UCSD-AML1 (cell line): ENCODE data around the gene PLEKHG4B.
"Not testable (repeated sequence)": the region's sequence is repeated elsewhere in the genome, so short reads cannot be mapped to it uniquely, and the experiment has no call there.

Experiments
- DNase-seq: peaks from one replicate; lab custom pipeline; 2025; ENCODE audit not compliant: unreplicated experiment; lab: John Stamatoyannopoulos, UW

The PLEKHG4B gene

GRCh38 chr5:218457-219291 lies 126.7 kb downstream of the PLEKHG4B start:
- peak; percentile 50 for DNase-seq

- DNase-seq = no peak
These were observed 127.5 kb downstream of the PLEKHG4B start for GRCh38 chr5:219460-219863.

- no peak for DNase-seq
These were observed 128.0 kb downstream of the PLEKHG4B start for GRCh38 chr5:219991-220390.

- DNase-seq = not testable (repeated sequence)
These were observed 131.2 kb downstream of the PLEKHG4B start for GRCh38 chr5:222951-223715.

GRCh38 chr5:223791-224190 lies 131.8 kb downstream of the PLEKHG4B start:
- DNase-seq = no peak

GRCh38 chr5:225334-225733 lies 133.4 kb downstream of the PLEKHG4B start:
- no peak for DNase-seq

GRCh38 chr5:227375-227774 lies 135.4 kb downstream of the PLEKHG4B start:
- DNase-seq = not testable (repeated sequence)

GRCh38 chr5:228886-229285 lies 136.9 kb downstream of the PLEKHG4B start:
- DNase-seq = no peak

- DNase-seq = no peak
These were observed 138.7 kb downstream of the PLEKHG4B start for GRCh38 chr5:230711-231110.

- DNase-seq = no peak
These were observed 139.7 kb downstream of the PLEKHG4B start for GRCh38 chr5:231661-232060.

- not testable (repeated sequence) for DNase-seq
These were observed 141.5 kb downstream of the PLEKHG4B start for GRCh38 chr5:233426-233825.

- no peak for DNase-seq
These were observed 142.5 kb downstream of the PLEKHG4B start for GRCh38 chr5:234450-234849.

GRCh38 chr5:235527-235926 lies 143.6 kb downstream of the PLEKHG4B start:
- not testable (repeated sequence) for DNase-seq

GRCh38 chr5:237931-238330 lies 146.0 kb downstream of the PLEKHG4B start:
- not testable (repeated sequence) for DNase-seq
